Ecto neural progenitor cell (in vitro differentiated cells): ENCODE data around the gene BHMT.
A peak's percentile ranks its signal among the peaks of the same experiment; 100 is the strongest.
"Not testable (repeated sequence)": the region's sequence is repeated elsewhere in the genome, so short reads cannot be mapped to it uniquely, and the experiment has no call there.

Experiments used
- DNase-seq: peaks from one replicate; pipeline ENCODE4 v3.0.0-alpha.2; 2018; ENCODE audit warnings: low spot score

BHMT gene

DNA sequence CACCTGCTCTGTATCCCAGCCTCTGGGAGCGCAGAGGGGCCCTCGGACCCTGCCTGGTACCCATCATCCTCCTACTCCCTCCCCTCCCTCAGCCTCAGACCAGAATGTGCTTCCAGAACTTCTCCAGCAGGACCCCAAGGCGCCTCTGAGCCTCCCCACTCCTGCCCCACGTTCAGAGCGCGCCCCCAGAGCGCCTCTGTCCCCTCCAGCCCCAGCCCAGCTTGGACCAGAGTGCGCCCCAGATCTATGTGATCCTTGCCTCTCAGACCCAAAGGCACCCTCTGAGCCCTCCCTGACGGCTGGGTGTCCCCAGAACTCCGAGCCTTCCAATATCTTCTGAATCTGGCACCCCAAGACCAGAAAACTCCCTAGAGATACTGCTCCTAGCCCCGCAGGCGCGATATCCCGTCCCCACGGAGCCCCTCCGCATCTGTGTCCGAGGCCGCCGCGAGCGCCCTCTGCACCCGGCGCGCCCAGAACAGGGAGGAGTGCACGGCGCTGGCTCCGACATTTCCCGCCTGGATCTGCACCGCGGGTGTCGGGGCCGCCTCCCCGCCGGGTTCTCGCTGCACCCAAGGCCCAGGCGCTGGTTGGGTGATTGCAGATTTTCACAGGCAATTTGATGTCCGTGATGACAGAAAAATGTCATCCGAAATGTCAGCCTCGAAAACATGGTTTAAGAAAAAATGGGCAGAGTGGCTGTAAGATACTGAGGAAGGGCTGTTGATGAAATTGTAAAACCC, 522 bp downstream of the BHMT start:
- DNase-seq: peak; percentile 63

DNA sequence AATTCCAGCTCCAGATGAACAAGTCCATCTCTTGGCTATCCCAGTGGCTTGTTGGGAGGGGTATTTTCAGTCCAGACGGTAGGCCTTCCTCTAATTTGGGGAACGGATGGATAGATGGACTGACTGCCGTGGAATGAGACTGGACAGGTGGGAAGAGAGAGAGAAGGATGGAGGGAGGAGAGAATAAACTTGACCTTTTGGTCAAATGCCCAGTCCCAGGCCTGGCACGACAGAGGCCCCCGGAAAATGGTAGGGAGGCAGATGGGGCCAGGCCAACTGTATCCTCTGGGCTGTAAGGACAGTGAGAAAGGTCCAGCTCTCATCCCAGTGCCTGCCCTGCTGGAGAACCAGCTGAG, 1.1 kb downstream of the BHMT start:
- DNase-seq: no peak

DNA sequence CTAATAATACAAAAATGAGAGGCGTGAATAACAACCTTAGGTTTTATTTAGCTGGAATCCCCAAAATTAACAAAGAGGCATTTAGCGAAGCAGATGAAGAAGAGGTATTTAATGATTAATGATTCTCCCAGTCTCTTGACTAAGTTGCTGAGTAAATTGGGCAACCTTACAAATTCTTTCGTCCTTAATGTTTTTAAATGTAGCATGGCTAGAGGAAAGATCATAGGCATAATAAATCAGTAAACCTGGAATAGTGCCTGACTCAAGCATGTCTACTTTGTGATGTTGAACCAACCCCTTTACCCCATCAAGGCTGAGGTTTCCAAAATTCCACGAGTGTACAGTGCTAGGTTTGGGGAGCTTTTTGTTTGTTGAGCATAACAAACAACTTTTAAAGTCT, 7.9 kb downstream of the BHMT start:
- DNase-seq: no peak

DNA sequence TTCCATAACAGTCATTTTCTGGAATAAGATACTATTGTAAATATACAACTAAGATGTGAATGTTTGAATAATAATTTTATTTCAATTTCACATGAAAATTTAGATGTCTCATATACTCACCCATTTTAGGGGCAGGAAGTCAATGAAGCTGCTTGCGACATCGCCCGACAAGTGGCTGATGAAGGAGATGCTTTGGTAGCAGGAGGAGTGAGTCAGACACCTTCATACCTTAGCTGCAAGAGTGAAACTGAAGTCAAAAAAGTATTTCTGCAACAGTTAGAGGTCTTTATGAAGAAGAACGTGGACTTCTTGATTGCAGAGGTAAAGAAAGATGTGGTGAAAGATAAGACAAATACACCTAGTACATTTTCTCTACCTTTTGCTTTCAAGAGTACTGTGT, 8.6 kb downstream of the BHMT start:
- no peak for DNase-seq

DNA sequence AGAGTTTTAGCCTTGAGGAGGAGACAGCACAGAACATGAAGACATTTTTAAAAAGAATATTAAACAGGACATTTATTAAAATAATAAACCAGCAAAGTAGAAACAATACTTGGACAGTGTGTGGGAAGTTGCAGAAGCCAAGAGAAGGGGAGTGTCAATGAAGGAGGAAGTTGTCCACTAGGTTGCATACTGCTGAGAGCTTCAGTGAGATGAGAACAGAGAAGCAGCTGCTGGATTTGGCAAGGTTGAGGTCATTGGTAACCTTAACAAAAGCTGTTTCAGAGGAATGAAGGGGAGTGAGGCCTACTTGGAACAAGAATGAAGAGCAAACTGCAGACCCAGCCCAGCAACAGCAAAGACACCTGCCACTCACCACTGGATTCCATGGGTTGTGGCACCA, 11.4 kb downstream of the BHMT start:
- no peak for DNase-seq

DNA sequence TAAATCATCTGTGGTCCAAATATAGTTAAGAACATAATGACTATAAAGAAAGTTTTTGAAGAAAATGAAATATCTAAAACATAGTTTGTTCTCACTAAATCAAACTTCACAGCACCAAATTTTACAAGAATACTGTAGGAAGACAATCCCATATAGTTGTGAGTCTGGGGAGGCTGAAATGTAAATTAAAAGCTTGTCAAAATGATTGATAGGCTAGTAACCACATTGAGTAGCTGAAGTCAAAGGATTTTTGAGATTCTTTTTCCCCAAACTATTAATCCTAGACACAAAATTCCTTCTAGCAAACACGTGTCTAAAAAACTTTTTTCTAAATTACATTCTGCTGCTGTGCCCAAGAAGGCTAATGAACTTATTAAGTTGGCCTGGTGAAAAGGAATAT, 13.0 kb downstream of the BHMT start:
- DNase-seq: no peak

DNA sequence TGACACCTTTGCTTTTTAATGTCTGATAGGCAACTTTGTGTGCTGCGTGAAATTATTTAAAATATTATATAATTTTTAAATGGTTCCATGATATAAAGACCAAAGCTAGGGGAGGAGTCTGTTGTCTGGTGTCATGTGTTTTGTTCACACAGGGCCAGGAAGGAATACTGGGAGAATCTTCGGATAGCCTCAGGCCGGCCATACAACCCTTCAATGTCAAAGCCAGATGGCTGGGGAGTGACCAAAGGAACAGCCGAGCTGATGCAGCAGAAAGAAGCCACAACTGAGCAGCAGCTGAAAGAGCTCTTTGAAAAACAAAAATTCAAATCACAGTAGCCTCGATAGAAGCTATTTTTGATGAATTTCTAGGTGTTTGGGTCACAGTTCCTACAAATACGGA, 19.2 kb downstream of the BHMT start:
- DNase-seq: no peak

DNA sequence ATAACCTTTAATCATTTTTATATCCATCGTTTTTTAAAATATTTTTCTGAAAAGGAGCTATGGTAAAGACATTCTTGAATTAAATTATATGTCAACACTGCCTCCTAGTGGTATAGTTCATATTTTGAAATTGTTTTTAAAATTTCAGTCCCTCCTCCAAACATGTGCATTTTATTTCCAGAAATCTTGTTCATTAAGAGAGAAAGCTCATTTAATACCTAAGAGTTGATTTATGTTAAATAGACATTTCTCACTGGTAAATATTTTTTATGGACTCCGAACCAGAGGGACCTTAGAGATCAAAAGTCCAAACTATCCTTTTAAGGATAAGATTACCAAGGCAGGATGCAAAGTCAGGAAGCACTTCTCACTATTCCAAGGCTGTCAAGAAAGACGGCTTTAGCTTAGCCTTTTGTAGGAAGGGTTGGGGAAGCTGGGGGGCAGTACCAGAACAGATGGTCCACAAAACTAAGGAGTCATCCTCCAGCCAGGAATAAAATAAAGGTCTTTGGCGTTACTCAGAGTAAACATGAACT, 21.6 kb downstream of the BHMT start:
- DNase-seq: no peak

DNA sequence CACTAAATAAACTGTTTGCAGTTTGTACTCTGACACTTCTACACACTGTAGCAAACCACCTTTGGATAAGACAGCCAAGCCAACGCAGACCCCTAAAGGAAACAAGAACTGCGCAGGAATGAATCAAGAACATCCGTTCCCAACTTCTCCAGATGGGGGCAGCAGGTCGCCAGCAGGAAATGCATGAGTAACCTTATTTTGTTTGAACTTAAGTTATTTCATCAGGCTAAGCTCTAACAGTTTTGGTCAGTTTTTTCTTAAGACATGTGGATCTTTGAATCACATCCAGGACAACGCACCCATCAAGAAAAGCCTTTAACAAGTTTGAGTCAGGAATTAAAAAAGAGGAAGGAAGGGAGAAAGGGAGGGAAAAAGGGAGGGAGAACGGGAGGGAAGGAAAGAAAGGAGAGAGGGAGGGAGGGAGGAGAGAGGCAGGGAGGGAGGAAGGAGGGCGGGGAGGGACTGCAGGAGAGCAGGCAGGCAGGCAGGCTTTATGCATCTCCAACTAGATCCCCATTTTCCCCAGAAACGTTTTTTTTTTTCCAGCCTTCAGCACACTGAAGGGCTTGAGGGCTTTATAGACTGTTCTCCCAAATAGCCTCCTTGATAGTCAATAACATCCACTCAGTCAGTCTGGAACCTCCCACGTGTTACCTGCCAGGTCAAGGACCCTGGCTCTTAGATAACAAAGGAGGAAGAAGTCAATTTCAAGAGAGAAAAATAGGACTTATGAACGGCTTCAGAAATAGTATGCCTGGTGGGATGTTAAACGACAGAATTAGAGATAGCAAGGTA, 22.2 kb downstream of the BHMT start:
- DNase-seq: peak; percentile 69

DNA sequence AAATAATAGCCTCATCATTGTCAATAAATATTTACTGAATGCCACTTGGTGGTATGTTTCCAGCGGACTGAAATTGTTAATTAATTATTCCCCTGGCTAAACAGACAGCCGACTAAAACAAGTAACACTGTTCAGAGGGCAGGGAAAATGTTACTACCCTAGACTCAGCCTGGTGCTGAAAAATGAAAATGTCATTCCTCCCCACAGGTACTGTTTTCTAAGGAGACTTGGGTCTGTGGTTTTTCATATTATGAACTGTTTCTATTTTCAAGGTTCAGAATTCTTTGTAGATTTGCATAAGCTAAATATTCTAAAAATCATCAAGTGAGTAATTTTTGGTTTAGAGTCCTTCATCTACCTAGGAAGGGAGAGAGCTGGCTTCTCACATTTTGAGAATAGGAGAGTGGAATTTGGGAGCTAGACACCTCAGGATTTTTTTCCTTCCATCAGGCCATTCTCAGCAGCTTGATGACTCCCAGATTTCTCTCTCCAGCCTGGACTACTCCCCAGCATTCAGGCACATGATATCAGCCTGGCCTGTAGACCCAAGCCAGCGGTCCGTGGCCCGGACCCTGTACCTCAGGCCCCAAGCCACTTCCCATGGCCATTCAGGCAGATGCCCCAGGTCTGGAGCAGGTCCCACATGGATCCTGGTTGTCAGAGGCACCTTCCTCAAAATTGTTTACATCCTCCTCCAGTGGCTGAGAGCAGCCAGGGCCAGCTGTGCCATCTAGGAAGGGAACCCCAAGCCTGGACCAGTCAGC, 24.4 kb downstream of the BHMT start:
- no peak for DNase-seq

DNA sequence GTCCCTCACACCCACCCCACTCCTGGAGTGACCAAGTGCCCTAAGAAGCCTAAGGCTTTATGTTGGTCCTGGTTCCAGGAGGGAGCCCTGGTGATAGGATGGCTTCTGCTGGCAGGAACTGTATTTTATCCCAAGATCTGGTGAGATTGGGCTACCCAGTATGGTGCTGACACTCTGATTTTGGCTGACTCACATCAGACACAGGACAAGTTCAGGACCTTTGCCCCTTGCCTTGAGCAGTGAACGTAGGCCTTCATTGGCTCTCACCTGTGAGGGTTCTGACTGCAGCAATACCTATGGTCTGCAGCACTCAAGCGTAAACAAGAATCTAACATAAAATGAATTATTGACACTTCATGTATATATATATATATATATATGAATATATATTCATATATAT, 25.0 kb downstream of the BHMT start:
- DNase-seq: no peak

DNA sequence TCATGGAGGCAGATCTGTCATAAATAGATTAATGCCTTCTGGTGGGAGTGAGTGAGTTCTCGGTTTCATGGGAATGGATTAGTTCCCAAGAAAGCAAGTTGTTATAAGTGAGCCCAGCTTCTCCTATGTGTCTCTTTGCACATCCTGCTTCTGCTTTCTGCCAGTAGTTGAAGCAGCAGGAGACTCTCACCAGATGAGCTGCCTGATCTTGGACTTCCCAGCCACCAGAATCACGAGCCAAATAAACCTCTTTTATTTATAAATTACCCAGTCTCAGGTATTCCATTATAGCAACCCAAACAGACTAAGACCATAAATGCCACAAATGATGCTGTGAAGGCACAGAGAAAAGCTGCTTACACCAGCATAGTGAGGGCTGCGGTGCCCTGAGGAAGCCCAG, 28.9 kb downstream of the BHMT start:
- DNase-seq: no peak

DNA sequence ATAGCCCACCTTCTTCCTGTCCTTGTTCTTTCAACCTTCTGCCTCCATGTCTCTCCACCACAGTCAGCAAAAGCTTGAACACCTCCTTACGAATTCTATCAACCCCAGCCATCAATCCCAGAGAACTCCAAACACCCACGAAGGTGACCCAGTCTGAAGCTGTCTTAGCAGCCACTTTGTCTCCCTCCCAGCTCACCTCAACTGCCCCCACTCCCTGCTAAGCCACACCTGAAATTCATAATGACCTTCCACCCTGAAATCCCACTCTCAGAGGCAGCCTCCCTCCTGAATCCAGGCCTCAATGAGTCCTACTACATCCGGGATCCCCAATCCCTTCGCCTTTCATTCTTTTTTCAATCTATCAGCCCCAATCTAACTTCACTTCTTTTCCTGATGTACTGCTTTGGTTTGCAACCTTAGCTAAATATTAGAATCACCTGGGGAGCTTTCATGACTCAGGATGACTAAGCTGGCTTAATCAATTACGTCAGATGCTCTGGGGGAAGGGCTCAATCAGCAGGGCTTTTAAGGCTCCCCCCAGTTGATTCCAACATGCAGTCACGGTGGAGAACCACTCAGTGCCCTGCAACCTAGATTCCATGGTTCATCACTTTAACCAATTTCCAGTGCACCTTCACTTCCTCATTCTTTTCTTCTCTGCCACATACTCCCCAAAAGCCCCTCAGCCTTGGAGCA, 32.2 kb downstream of the BHMT start:
- no peak for DNase-seq

DNA sequence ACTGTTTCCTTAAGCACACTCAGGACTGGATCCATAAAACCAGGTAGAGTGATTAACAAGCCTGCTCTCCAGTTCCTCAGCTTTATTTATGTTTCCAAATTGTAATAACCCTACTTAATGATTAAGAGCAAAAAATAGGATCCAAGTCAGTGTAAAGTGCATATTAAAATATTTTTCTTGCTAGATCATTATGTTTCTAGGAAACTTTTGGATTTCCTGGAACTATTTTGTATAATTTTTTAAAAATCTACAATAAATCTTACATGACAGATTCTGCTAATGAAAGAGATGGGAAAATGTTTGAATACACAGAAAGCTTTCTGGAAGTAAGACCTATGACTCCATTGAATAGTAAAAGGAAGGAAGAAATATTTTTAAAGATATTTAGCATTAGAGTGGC, 35.5 kb downstream of the BHMT start:
- DNase-seq: no peak

DNA sequence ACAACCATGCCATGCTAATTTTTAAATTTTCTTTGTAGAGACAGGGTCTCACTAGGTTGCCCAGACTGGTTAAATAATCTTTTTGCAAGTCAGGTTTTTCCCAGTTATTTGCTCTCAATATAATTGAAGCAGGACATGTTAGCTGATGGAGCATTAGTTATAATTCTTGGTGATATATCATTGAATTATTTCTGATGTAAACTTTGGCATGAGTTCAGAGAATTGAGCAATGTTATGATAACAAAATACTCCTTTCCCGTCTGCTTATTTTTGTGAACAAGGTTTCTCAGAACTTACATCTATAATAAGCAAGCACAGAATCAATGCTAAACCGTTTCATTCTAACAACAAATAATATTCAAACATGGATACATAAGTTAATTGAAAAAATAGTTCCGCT, 37.8 kb downstream of the BHMT start:
- DNase-seq: no peak

DNA sequence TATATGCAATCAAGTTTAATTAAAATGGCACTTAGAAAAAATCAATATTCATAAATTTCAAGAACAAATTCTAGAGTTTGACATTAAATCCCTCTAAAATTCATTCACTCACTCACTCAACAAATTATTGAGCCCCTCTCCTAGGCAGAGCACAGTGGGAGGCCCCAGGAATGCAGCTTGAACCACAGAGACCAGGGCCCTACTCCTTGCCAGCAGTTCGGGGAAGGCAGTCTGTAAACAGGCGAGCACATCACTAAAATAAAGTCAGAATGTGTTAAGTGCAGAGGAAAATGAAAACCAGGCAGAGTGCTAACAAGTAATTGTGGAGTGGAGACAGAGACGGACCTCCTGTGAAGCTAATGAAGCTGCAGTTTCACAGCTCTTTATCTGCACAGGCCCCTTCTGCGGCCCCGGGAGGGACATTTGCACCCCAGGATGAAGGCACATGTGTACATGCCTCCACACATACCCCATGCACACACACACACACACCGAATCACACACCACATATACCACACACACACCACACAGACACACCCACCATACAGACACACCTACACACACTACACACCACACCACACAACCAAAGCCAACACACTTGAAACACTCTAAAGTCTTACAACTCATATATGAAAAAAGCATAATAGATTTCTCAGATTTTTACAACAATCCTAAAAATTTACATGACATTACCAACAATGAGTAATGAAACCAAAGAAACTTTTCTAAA, 40.5 kb downstream of the BHMT start:
- DNase-seq: no peak

DNA sequence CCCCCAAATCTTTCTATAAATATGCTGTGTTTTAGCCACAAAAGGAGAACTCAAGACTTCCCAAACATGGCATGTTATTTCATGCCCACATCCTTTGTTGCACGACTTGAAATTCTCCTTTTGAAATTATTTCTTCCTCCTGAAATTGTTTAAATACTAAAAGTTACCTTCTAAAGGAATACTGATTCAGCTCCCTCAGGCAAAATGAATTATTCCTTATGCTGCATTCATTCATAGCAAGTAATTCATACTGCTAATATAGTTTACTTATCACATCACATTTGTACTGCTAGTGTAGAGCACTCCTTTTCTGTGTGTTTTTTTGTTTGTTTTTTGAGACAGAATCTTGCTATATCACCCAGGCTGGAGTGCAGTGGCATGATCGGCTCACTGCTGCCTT, 45.7 kb downstream of the BHMT start:
- DNase-seq: no peak

DNA sequence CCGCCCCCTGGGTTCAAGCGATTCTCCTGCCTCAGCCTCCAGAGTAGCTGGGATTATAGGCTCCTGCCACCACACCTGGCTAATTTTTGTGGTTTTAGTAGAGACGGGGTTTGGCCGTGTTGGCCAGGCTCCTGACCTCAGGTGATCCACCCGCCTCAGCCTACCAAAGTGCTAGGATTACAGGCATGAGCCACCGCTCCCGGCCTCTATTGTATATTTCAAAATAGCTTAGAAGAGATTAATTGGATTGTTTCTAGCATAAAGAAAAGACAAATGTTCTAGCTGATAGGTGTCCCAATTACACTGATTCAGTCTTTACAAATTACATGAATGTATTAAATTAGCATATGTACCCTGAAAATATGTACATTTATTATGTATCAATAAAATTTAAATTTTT, 50.0 kb downstream of the BHMT start:
- not testable (repeated sequence) for DNase-seq

DNA sequence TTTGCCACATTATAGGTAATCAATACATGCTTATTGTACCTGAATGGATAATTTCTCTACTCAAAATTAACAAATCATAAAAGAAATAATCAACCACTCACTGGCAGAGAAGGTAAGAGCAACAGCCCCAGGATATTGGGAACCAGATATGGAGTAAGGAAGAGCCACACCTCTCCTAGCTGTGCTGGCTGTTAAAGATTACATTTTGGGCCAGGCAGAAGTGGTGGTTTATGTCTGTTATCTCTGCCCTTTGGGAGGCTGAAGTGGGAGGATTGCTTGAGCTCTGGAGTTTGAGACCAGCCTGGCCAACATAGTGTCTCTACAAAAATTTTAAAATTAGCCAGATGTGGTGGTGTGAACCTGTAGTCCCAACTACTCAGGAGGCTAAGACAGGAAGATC, 56.4 kb downstream of the BHMT start:
- no peak for DNase-seq

DNA sequence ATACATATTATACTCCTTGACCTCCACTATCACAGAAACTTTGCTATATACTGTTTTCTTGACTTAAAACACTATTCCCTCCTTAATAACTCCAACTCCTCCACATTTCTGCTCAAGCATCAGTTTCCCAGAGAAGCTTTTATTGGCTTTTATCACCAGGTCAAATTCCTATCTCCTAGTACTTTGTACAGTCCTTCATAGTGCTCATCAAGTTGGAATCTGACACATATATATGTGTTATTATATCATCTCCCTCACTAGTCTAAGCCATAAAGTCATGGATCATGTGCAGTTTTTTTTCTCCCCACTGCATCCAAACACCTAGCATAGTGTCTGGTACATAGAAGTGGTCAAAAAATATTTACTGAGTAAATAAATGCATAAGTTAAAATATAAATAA, 59.1 kb downstream of the BHMT start:
- DNase-seq: no peak

DNA sequence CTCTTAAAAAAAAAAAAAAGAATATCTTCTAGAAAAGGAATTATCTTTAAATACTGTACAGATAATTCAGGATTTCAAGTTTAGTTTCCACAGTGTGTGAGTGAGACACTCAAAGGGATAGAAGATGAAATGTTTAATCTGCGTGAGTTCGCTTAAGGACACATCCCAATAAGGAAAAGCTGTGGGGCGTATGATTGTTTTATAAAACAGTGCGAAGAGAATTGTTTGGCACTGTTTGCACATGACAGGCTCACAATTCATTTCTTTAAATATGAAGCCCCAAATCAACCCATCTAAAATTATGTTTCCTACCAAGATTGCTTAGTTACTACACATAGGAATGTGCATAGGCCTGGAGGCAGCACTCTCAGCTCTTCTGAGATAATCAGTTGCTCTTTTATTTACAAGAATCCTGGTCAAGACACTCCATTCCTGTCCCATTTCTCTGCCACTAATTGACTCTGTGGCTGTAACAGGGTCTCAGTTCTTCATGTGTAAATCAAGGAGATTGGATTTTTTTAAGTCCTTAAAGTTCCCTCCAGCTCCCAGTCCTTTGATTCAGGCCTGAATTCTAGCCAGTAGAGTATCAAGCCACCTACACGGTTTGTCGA, 60.1 kb downstream of the BHMT start:
- DNase-seq: no peak
